ENCODE results near the gene PARK7.

DNA sequence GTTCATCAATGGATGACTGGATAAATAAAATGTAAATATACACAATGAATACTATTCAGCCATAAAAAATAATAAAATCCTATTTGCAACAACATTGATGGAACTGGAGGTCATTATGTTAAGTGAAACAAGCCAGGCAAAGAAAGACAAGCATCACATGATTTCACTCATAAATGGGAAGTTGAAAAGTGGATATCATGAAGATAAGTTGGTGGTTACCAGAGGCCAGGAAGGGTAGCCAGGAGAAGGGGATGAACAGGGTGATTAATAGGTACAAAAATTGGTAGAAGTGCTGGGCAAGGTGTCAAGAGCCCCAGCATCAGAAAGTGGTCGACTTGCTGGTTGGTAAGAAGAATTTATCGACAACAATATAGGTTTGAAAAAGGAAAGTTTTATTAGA, 1.3 kb upstream of the PARK7 start:
- TF ChIP-seq POLR2AphosphoS5 (IDR thresholded peaks at IDR 0.05; ENCODE audit: low read depth, low read length) (no peak), TAF1 (IDR thresholded peaks at IDR 0.05; ENCODE audit: borderline replicate concordance, low read depth, low read length) (no peak), POLR2A (IDR thresholded peaks at IDR 0.05; ENCODE audit: low read depth, low read length) (no peak)
